ENCODE results near the gene KNG1.
"Not testable (repeated sequence)": the region's sequence is repeated elsewhere in the genome, so short reads cannot be mapped to it uniquely, and the experiment has no call there.

KNG1 gene

DNA sequence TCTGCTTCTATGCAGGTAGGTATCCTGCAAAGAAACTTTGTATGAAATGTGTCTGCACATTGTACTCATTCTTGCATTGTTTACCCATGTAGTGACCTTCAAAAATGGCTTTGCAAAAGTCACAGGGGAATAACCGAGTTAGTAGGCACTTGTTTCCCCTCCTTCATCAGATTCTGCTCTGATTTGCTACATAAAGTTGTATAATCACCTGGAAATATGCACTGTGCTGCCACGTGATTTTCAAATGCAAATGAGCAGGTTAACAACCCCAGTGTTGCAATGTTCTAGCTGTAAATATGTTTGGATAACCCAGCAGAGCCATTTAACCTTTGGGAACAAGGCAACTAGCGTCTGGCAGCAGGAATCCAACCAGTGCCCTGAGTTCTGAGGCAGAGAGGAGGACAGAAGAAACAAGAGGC lies at the start of gene KNG1:
Gene KNG1, plus strand, starts transcription at position 321 of the 419 bp plus-strand sequence. CDS start 184 bp downstream, outside the sequence.
- no peak for DNase-seq (ENCODE audit: low read depth)

DNA sequence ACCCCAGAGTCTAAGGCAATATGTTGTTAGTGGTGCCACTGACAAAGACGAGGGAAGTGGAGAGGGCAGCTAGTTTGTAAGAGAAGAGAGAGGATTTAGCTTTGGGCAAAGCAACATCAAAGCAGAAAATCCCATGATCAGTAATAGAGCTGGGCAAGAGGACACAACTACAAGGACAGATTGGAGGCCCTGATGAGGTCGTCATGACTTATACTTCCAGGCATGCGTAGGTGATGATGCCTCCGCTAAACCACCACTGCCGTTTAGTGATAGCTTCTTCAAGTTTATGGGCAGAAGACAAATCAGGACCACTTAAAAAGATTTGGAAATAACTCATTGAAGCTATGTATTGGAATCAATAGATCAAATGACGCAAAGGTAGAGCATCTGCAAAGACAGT lies 48.7 kb upstream of the KNG1 start:
- no peak for DNase-seq (ENCODE audit: low read depth)

- no peak for DNase-seq (ENCODE audit: low read depth)
Observed at GRCh38 chr3:186669378-186670084, 47.6 kb upstream of the KNG1 start.

GRCh38 chr3:186670155-186670554 lies 47.0 kb upstream of the KNG1 start:
- no peak for DNase-seq (ENCODE audit: low read depth)

DNA sequence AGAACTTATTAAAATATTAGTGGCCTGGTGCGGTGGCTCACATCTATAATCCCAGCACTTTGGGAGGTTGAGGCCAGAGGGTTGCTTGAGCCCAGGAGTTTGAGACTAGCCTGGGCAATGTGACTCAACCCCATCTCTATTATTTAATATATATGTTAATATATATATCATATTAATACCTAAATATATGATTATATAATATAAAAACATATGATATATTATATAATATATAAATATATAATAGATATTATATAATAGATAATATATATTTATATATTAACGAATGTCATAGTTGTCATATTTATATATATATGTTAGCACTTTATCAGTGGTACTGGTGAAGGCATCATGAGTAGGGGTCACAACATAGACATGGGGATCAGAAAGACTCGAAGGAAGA lies 46.1 kb upstream of the KNG1 start:
- DNase-seq (ENCODE audit: low read depth), result no peak

GRCh38 chr3:186678604-186679003 lies 38.6 kb upstream of the KNG1 start:
- DNase-seq (ENCODE audit: low read depth), result no peak

DNA sequence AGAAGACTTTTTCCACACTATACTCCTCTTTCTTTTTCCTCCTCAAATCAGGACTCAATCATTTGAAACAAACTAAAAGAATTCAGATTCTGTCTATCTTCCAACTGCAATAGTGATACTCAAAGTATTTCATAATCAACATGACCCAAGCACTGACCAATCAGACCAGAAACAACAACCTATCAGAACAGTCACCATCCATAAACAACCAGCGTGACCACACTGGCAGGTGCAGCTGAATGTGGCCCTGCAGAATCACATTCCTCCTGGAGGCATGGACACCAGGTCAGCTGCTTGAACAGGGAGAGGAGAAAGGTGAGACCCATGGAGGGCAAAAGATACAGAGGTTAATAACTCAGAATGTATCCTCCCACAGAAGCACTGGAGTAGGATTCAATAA lies 38.0 kb upstream of the KNG1 start:
- DNase-seq (ENCODE audit: low read depth), result no peak

DNA sequence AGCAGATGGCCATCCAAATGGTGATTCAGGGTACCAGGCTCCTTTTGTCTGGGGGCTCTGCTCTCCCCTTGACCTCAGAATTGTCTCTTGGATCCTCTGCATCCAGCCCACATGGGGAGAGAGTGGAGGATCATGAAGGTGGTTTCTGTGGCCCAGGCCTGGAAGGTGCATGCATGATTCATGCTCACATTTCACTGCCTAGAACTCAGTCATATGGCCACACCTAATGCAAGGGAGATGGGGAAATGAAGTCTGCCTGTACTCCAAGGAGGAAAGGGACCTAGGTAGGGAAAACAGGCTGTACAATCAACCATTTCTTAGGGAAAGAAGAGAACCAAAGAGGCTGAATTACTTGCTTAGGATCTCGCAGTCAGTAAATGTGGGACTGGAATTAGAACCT lies 36.3 kb upstream of the KNG1 start:
- DNase-seq (ENCODE audit: low read depth), result no peak

GRCh38 chr3:186682812-186683211 lies 34.3 kb upstream of the KNG1 start:
- DNase-seq (ENCODE audit: low read depth), result no peak

GRCh38 chr3:186683979-186684378 lies 33.2 kb upstream of the KNG1 start:
- no peak for DNase-seq (ENCODE audit: low read depth)

DNA sequence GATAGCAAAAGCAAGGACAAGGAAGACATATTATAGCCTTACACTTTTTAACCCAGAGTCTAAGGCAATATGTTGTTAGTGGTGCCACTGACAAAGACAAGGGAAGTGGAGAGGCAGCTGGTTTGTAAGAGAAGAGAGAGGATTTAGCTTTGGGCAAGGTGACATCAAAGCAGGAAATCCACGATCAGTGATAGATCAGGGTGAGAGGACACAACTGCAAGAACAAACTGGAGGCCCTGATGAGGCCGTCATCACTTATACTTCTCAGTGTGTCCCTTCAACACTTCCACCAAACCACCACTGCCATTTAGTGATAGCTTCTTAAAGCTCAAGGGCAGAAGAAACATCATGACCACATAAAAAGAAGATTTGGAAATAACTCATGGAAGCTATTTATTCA lies 30.7 kb upstream of the KNG1 start:
- not testable (repeated sequence) for DNase-seq (ENCODE audit: low read depth)

DNA sequence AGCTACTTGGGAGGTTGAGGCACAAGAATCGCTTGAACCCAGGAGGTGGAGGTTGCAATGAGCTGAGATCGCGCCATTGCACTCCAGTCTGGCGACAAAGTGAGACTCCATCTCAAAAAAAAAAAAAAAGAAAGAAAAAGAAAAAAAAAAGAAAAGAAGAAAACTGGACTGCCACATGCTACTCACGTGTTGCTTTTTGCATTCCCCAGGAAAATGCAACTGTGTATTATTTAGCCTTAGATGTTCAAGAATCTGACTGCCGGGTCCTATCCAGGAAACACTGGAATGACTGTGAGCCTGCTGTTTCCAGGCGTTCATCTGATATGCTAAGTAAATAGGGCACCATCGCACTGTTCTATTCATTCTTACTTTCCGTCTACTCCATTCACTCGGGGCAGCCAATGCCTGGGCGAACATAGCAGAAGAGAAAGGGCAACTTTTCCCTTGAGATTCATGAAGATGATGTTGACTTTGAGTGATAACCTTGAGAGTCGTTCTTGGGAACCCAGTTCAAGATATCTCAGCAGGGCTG lies 30.0 kb upstream of the KNG1 start:
- DNase-seq (ENCODE audit: low read depth), result no peak

GRCh38 chr3:186690304-186690703 lies 26.9 kb upstream of the KNG1 start:
- not testable (repeated sequence) for DNase-seq (ENCODE audit: low read depth)

- no peak for DNase-seq (ENCODE audit: low read depth)
Observed at GRCh38 chr3:186691676-186692075, 25.5 kb upstream of the KNG1 start.

DNA sequence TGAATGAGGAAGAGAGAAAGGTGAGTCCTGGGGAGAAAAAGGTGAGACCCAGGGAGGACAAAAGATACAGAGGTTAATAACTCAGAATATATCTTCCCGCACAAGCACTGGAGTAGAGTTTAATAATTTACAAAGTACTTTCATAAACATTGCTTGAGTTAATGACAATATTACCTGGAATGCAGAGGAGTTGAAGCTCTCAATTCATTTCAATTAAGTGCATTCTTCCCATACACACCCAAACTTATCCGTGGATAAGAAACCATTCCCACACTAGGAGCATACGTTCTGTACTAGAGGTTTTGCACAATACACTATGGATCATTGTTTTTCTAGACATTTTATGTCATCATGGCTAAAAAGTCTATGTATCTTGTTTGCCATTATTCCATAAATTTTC lies 23.3 kb upstream of the KNG1 start:
- DNase-seq (ENCODE audit: low read depth), result no peak

GRCh38 chr3:186694288-186695032 lies 22.7 kb upstream of the KNG1 start:
- no peak for DNase-seq (ENCODE audit: low read depth)

DNA sequence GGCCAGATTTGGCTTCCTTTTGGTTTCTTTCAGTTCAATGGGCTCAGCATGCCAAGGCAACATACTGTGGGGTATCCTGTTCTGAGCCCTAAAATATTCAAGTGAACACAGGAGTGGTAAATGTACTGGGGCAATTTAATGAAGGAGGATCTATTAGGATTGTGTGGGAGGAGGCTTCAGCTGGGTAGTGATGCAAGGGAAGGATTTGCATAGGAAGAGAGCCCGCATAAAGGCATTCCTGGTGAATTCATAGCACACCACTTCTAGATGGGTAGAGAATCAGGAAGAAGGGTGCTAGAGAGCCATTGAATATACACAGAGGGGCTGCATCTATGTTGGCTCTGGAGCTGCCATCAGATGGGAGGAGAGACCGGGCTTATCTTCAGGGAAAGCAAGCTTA lies 20.6 kb upstream of the KNG1 start:
- DNase-seq (ENCODE audit: low read depth), result no peak

GRCh38 chr3:186697510-186697909 lies 19.6 kb upstream of the KNG1 start:
- no peak for DNase-seq (ENCODE audit: low read depth)

DNA sequence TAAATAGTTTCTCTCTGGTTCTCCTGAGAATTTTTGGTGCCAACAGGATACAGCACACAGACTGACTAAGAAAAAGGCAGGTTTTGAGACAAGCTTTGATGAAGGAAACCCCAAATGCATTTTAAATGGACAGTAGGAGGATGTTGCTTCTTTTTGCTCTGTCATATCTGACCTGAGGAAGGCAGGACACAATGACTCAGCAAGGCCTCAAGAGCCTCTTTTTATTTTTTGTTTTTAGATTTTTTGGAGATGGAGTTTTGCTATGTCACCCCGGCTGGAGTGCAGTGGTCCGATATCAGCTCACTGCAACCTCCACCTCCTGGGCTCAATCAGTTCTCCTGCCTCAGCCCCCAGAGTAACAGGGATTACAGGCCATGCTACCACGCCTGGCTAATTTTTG lies 16.9 kb upstream of the KNG1 start:
- no peak for DNase-seq (ENCODE audit: low read depth)

GRCh38 chr3:186702451-186702850 lies 14.7 kb upstream of the KNG1 start:
- DNase-seq (ENCODE audit: low read depth), result not testable (repeated sequence)

- DNase-seq (ENCODE audit: low read depth), result no peak
Observed at GRCh38 chr3:186705882-186706780, 11.0 kb upstream of the KNG1 start.

DNA sequence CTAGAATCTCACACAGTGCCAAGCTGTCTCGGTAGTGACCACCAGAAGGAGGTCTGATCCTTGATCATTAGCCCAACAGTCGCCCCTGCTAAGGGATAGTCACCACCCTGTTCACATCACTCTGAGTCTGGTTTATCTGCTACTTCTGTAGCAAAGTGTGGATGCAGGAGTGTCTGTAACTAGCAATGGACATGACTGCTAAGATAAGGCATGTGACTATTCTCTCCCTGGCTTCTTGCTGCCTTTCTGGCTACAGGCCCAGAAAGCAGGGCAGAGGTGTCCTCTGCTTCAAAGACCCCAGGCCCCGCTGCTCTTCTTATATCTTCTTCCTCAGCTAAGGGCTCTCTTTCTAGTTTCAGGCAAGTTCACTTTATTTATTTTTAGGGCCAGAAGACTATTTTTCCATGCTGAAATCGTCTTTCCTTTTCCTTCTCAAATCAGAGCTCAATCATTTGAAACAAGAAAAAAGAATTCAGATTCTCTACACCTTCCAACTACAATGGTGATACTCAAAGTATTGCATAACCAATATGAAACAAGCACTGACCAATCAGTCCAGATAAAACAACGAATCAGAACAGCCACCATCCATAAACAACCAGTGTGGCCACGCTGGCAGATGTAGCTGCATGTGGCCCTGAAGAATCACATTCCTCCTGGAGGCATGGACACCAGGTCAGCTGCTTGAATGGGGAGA lies 8.0 kb upstream of the KNG1 start:
- no peak for DNase-seq (ENCODE audit: low read depth)

Measured in fibroblast of gingiva (primary cell).